Endothelial cell of umbilical vein (primary cell): ENCODE measurements around the gene RAI1. TPM values are rescaled to one million over a fixed set of nuclear protein-coding genes. Genes with fewer than 3 reads are reported as not detected.

ENCODE experiments used
- BruUV-seq: library from RNA; stranded (reverse); fragments of 400-500 nt; replicated peaks from 2 replicates; lab custom pipeline; 2021; lab: Mats Ljungman, UMichigan
- CTCF ChIA-PET: fragments of 300-600, 350-600 bp; sonication (Branson Sonifier 250); formaldehyde crosslinking; loops from one replicate; lab custom pipeline; 2021; ENCODE audit warnings: antibody characterized with exemption, inconsistent platforms; lab: Charles Lee
- POLR2A ChIA-PET: fragments of 300-600, 350-600 bp; sonication (Branson Sonifier 250); formaldehyde crosslinking; loops from one replicate; lab custom pipeline; 2021; ENCODE audit warnings: antibody characterized with exemption, inconsistent platforms; lab: Charles Lee
- DNase-seq: peaks from one replicate; pipeline ENCODE4 v3.0.0-alpha.2; 2011; ENCODE audit warnings: low read depth, low spot score
- FAIRE-seq: peaks from 2 replicates; lab custom pipeline; 2011; peaks lifted over from hg19 to GRCh38; lab: Jason Lieb, UNC
- H2AFZ ChIP-seq: 2 replicates; pipeline ENCODE4 v1.6.0; 2012; ENCODE audit warnings: low read depth, low read length, control low read depth, inconsistent platforms
- H3K27ac ChIP-seq: 2 replicates; pipeline ENCODE4 v1.5.1; 2011; ENCODE audit warnings: low read depth, mild to moderate bottlenecking, control low read depth, low read length, moderate library complexity; ENCODE audit not compliant: insufficient read depth
- H3K27me3 ChIP-seq, 2 experiments: 2 replicates each; pipeline versions ENCODE4 v1.6.0 to v1.6.1; 2011; ENCODE audit warnings: low read length in 2 of 2, mixed read lengths in 1 of 2; ENCODE audit not compliant: control insufficient read depth in 2 of 2, insufficient read depth in 2 of 2
- H3K36me3 ChIP-seq, 2 experiments: 2 replicates in 1 of 2; 3 replicates in 1 of 2; pipeline ENCODE4 v1.5.1; 2011; ENCODE audit warnings: low read length in 2 of 2, mild to moderate bottlenecking in 1 of 2, moderate library complexity in 1 of 2; ENCODE audit not compliant: control insufficient read depth in 2 of 2, insufficient read depth in 2 of 2; ENCODE audit errors: extremely low read depth in 1 of 2
- H3K4me1 ChIP-seq: 3 replicates; pipeline ENCODE4 v1.5.1; 2011; ENCODE audit warnings: mild to moderate bottlenecking, low read length; ENCODE audit not compliant: control insufficient read depth, insufficient read depth; ENCODE audit errors: extremely low read depth
- H3K4me2 ChIP-seq: 2 replicates; pipeline ENCODE4 v1.6.1; 2011; ENCODE audit warnings: low read length, control low read depth, mixed read lengths; ENCODE audit not compliant: insufficient read depth
- H3K4me3 ChIP-seq, 3 experiments: fragments of 200-600 bp in 1 of 3; sonication (generic), shearing (Covaris generic) in 1 of 3; replicated peaks in 1 of 3; 2 replicates each; pipeline ENCODE4 v1.5.1; 2011 to 2016; ENCODE audit warnings: control low read depth in 3 of 3, low read length in 3 of 3, mild to moderate bottlenecking in 2 of 3, inconsistent platforms in 1 of 3, low read depth in 1 of 3, moderate library complexity in 1 of 3; ENCODE audit not compliant: insufficient read depth in 1 of 3
- H3K79me2 ChIP-seq: 2 replicates; pipeline ENCODE4 v1.6.0; 2012; ENCODE audit warnings: low read length, inconsistent platforms; ENCODE audit not compliant: control insufficient read depth, insufficient read depth
- H3K9ac ChIP-seq: replicated peaks from 2 replicates; pipeline ENCODE3; 2011; ENCODE audit warnings: low read length, control low read depth; ENCODE audit not compliant: insufficient read depth; ENCODE audit errors: extremely low read depth
- H3K9me1 ChIP-seq: replicated peaks from 3 replicates; pipeline ENCODE4 v1.6.0; 2011; ENCODE audit warnings: mild to moderate bottlenecking, low read length; ENCODE audit not compliant: control insufficient read depth, insufficient read depth; ENCODE audit errors: extremely low read depth
- H3K9me3 ChIP-seq: replicated peaks from 2 replicates; pipeline ENCODE4 v1.5.1; 2012; ENCODE audit warnings: low read length, inconsistent platforms; ENCODE audit not compliant: control insufficient read depth, insufficient read depth
- H4K20me1 ChIP-seq: replicated peaks from 2 replicates; pipeline ENCODE3; 2011; ENCODE audit warnings: mild to moderate bottlenecking, low read length; ENCODE audit not compliant: control insufficient read depth, insufficient read depth; ENCODE audit errors: extremely low read depth
- EZH2 ChIP-seq: IDR thresholded peaks from 2 replicates; pipeline ENCODE4 v1.6.1; 2012; ENCODE audit warnings: borderline replicate concordance, low read depth, mild to moderate bottlenecking, moderate library complexity, low read length, inconsistent platforms; ENCODE audit not compliant: severe bottlenecking
- FOS ChIP-seq: IDR thresholded peaks from 2 replicates; pipeline ENCODE4 v1.6.1; 2011; ENCODE audit warnings: mild to moderate bottlenecking, low read length, moderate library complexity, borderline replicate concordance; ENCODE audit not compliant: insufficient read depth
- JUN ChIP-seq: IDR thresholded peaks from 2 replicates; pipeline ENCODE4 v1.6.1; 2011; ENCODE audit warnings: borderline replicate concordance, low read depth; ENCODE audit not compliant: insufficient read length, insufficient read depth
- MYC ChIP-seq: IDR thresholded peaks from one replicate; pipeline ENCODE4 v1.6.1; 2011; ENCODE audit warnings: mild to moderate bottlenecking, low read depth, low read length
- POLR2A ChIP-seq: IDR thresholded peaks from 2 replicates; pipeline ENCODE4 v1.6.1; 2012; ENCODE audit warnings: low read depth, mild to moderate bottlenecking, control low read depth, low read length
- POLR2AphosphoS5 ChIP-seq: IDR thresholded peaks from 2 replicates; pipeline ENCODE4 v1.6.1; 2012; ENCODE audit warnings: low read depth, mild to moderate bottlenecking, control low read depth, low read length, moderate library complexity; ENCODE audit not compliant: insufficient read depth
- dilution Hi-C: fragments of 300-500 bp; cut with MboI; formaldehyde crosslinking; loops from one replicate; pipeline ENCODE4 v1.15.0; 2019; ENCODE audit warnings: low sequenced_read_pairs; ENCODE audit not compliant: extremely low pct_ligation_motif_present
- intact Hi-C: fragments of 100-400 bp; cut with micrococcal nuclease; formaldehyde crosslinking; loops from one replicate; pipeline ENCODE4 v1.10.0; 2022
- polyA plus RNA-seq, 4 experiments: library from polyadenylated mRNA; depleted of rRNA in 3 of 4; stranded (reverse) in 3 of 4; unstranded in 1 of 4; fragments of >200 nt; gene quantifications; 2 replicates each; pipeline versions ENCODE4 v1.2.1 to v1.2.3, GENCODE V29; 2011 to 2012; ENCODE audit warnings: missing spikeins in 1 of 4
- total RNA-seq: library from RNA; stranded (reverse); gene quantifications from 2 replicates; pipeline ENCODE4 v1.2.3, GENCODE V29; 2021
- TF ChIP-seq, protein P1 (sequence below), 2 donors: IDR thresholded peaks; 1 replicate in 1 of 2; 2 replicates in 1 of 2; pipeline ENCODE4 v1.5.1; 2011; ENCODE audit warnings: low read length in 2 of 2, mild to moderate bottlenecking in 2 of 2, moderate library complexity in 2 of 2, control low read depth in 1 of 2, inconsistent platforms in 1 of 2, low read depth in 1 of 2; ENCODE audit not compliant: insufficient read depth in 1 of 2; ENCODE audit errors: extremely low read depth in 1 of 2
- TF ChIP-seq, protein P2 (sequence below): IDR thresholded peaks from 2 replicates; pipeline ENCODE4 v1.6.1; 2011; ENCODE audit not compliant: insufficient read depth, insufficient read length

Gene RAI1
- total and polyA plus RNA-seq, 2 donors (not counting 3 experiments of a cell fraction or from before 2014, with no cell fraction given): 7.8 to 43.3 TPM

DNA sequence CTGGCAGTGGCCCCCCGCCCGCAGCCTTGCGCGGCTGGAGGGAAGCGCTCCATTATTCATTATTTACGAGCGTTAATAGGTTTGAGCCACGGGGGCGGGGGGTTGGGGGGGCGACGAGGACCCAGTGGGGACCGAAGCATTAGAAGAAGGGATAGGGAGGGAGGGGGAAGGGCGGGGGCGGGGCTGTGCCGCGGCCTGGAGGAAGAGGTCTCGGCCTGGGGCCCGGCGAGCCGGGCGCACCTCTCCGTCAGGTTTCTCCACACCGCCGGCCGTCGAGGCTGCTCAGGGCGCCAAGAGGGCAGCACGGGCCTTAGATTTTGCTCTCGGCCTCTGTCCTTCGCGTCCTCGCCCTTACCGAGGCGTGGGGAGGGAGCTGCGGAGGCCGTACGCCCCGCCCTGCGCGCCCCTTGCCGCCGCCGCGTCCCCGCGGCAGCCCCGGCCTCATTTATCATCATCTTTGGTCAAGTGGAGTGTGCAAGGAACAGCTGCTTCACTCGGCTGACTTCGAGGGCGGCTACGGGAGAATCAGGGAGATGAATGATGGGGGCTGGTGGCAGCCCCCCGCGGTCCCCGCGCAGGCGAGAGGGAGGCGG is 101.4 kb downstream of the RAI1 start:
- Histone ChIP-seq H4K20me1 (peaks cover 3% of the 10 kb centered on the region), H3K36me3 (peaks cover 0 to 4% of the 10 kb centered on the region in 2 experiments), H3K27me3 (no peaks in the 10 kb centered on the region), H3K9me1 (no peaks in the 10 kb centered on the region), H3K27ac (no peak overlapping the region), H3K9me3 (no peaks in the 10 kb centered on the region), H3K4me2 (peak overlapping the region; percentile 63), H3K79me2 (peaks cover 2% of the 10 kb centered on the region), H3K9ac (no peak overlapping the region), H3K4me3 (peak overlapping the region; percentile 25 to 30 (median 26)), H3K4me1 (peaks cover 30% of the 10 kb centered on the region), H2AFZ (no peak overlapping the region)
- ChIA-PET CTCF (interaction anchor here (1.5 kb wide), 1 partner anchor 95 kb away, joined by 3 read pairs; no protein-coding TSS in a partner anchor), POLR2A (no interaction called here)
- intact Hi-C loops (loop anchor here (5.0 kb wide), 1 partner anchor 55 kb away; no protein-coding TSS in a partner anchor), dilution Hi-C loops (no loop called here)
- BruUV-seq: no TSS peak
- DNase-seq: no peak
- TF ChIP-seq EZH2: peak; percentile 27
- TF ChIP-seq POLR2A: no peak
- no peak for FAIRE-seq

DNA sequence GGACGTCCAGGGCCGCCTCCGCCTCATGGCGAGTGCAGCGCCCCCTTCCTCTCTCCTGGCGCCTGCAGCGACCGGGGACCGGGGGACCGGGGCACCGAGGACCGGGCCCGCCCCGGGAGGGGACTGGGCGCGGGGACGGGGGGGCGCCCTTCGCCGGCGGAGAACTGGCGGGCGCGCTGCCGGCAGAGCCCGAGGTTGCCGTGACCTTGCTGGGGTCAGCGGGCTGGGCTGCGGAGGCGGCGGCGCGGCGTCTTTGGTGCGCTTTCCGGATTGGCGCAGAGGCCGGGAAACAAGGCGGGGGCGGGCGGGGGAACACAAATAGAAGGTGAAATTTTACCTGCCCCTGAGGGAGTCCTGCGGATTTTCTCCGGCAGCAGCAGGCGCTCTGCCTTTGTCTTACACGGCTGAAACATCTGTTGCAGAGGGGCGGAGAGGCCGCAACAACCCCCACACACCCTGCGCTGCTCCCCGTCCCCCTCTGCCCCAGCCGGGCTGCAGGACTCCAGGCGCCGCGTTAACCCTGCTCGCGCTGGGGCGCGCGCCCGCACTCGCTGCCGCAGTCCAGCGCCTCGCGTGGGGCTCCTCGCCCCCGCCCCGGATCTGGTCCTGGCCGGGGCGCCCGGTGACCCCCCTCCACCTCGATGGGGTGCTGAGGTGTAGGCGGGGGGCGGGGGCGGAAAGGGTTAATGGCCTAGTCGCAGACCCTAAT is 102.0 kb downstream of the RAI1 start:
- Histone ChIP-seq H3K4me3 (peak overlapping the region; percentile 23 to 30 (median 26)), H3K9ac (no peak overlapping the region), H3K4me1 (peaks cover 30% of the 10 kb centered on the region), H3K9me3 (no peaks in the 10 kb centered on the region), H3K27ac (no peak overlapping the region), H3K27me3 (no peaks in the 10 kb centered on the region), H4K20me1 (peaks cover 3% of the 10 kb centered on the region), H3K9me1 (no peaks in the 10 kb centered on the region), H3K4me2 (peak overlapping the region; percentile 63), H3K79me2 (no peaks in the 10 kb centered on the region), H3K36me3 (no peaks in the 10 kb centered on the region), H2AFZ (no peak overlapping the region)
- TF ChIP-seq POLR2A (no peak), JUN (no peak), MYC (no peak), POLR2AphosphoS5 (no peak), FOS (no peak)
- TF ChIP-seq, protein P1, sequence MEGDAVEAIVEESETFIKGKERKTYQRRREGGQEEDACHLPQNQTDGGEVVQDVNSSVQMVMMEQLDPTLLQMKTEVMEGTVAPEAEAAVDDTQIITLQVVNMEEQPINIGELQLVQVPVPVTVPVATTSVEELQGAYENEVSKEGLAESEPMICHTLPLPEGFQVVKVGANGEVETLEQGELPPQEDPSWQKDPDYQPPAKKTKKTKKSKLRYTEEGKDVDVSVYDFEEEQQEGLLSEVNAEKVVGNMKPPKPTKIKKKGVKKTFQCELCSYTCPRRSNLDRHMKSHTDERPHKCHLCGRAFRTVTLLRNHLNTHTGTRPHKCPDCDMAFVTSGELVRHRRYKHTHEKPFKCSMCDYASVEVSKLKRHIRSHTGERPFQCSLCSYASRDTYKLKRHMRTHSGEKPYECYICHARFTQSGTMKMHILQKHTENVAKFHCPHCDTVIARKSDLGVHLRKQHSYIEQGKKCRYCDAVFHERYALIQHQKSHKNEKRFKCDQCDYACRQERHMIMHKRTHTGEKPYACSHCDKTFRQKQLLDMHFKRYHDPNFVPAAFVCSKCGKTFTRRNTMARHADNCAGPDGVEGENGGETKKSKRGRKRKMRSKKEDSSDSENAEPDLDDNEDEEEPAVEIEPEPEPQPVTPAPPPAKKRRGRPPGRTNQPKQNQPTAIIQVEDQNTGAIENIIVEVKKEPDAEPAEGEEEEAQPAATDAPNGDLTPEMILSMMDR (IDR thresholded peaks at IDR 0.05; ENCODE audit: extremely low read depth in 1 of 2, insufficient read depth in 1 of 2, low read depth in 1 of 2, low read length in 2 of 2): peak in 1 of 2 donors; percentile 8
- TF ChIP-seq, protein P2, sequence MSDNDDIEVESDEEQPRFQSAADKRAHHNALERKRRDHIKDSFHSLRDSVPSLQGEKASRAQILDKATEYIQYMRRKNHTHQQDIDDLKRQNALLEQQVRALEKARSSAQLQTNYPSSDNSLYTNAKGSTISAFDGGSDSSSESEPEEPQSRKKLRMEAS: no peak
- FAIRE-seq (peak; percentile 62), DNase-seq (peak; percentile 32)
- CTCF ChIA-PET: interaction anchor here (1.4 to 1.5 kb wide), 2 partner anchors 9 to 94 kb away, joined by 3 to 7 read pairs; no protein-coding TSS in a partner anchor
- POLR2A ChIA-PET: no interaction called here
- dilution Hi-C loops (no loop called here), intact Hi-C loops (loop anchor here (5.0 kb wide), 1 partner anchor 56 kb away; no protein-coding TSS in a partner anchor)
- no TSS peak for BruUV-seq
